Common myeloid progenitor, CD34-positive (primary cell): ENCODE measurements around the gene ANGPT4.

Experiments used
- CTCF ChIA-PET: fragments of 350-600 bp; sonication (Branson Sonifier 250); formaldehyde crosslinking; loops from one replicate; lab custom pipeline; 2021; ENCODE audit warnings: antibody characterized with exemption; lab: Charles Lee
- POLR2A ChIA-PET: fragments of 350-600 bp; sonication (Branson Sonifier 250); formaldehyde crosslinking; loops from one replicate; lab custom pipeline; 2021; ENCODE audit warnings: antibody characterized with exemption; lab: Charles Lee
- DNase-seq, 3 donors: peaks; one replicate each; pipeline versions ENCODE4 v3.0.0 to v3.0.0-alpha.2; 2013
- H3K27ac ChIP-seq, 2 experiments: 1 replicate in 1 of 2; 2 replicates in 1 of 2; pipeline ENCODE4 v1.7.0; 2013; ENCODE audit warnings: inconsistent platforms in 2 of 2, low read length in 2 of 2, mild to moderate bottlenecking in 2 of 2, low read depth in 1 of 2, moderate library complexity in 1 of 2; ENCODE audit not compliant: severe bottlenecking in 2 of 2, insufficient read depth in 1 of 2, poor library complexity in 1 of 2
- H3K27me3 ChIP-seq, 5 experiments: replicated peaks in 2 of 5; 1 replicate in 3 of 5; 2 replicates in 2 of 5; pipeline versions ENCODE4 v1.6.1 to v1.7.0; 2013; ENCODE audit warnings: low read length in 4 of 5, mild to moderate bottlenecking in 2 of 5, moderate library complexity in 2 of 5, inconsistent platforms in 1 of 5; ENCODE audit not compliant: insufficient read depth in 5 of 5, control insufficient read depth in 4 of 5
- H3K36me3 ChIP-seq, 4 experiments: 1 replicate in 2 of 4; 2 replicates in 2 of 4; pipeline versions ENCODE4 v1.6.1 to v1.7.0; 2013; ENCODE audit warnings: low read length in 3 of 4, control low read depth in 1 of 4, mild to moderate bottlenecking in 1 of 4; ENCODE audit not compliant: control insufficient read depth in 4 of 4, insufficient read depth in 4 of 4
- H3K4me1 ChIP-seq, 4 experiments: 1 replicate in 3 of 4; 2 replicates in 1 of 4; pipeline versions ENCODE4 v1.6.1 to v1.7.1; 2013; ENCODE audit warnings: low read length in 3 of 4, mild to moderate bottlenecking in 3 of 4, control low read depth in 1 of 4, inconsistent platforms in 1 of 4, moderate library complexity in 1 of 4; ENCODE audit not compliant: control insufficient read depth in 4 of 4, insufficient read depth in 4 of 4; ENCODE audit errors: control extremely low read depth in 1 of 4
- H3K4me3 ChIP-seq, 7 experiments: 1 replicate in 4 of 7; 2 replicates in 3 of 7; pipeline versions ENCODE4 v1.5.1 to v1.7.0; 2013; ENCODE audit warnings: mild to moderate bottlenecking in 7 of 7, low read length in 6 of 7, moderate library complexity in 6 of 7, inconsistent platforms in 2 of 7, low read depth in 2 of 7, control low read depth in 1 of 7; ENCODE audit not compliant: insufficient read depth in 4 of 7, control insufficient read depth in 1 of 7; ENCODE audit errors: extremely low read depth in 1 of 7
- H3K9me3 ChIP-seq, 5 experiments: 1 replicate in 4 of 5; 2 replicates in 1 of 5; pipeline versions ENCODE4 v1.6.1 to v1.7.1; 2013; ENCODE audit warnings: low read length in 4 of 5, mild to moderate bottlenecking in 2 of 5, inconsistent platforms in 1 of 5, low read depth in 1 of 5, moderate library complexity in 1 of 5; ENCODE audit not compliant: control insufficient read depth in 4 of 5, insufficient read depth in 2 of 5; ENCODE audit errors: control extremely low read depth in 1 of 5
- WGBS: methylation state at CpG from one replicate; pipeline ENCODE4 v1.1.5; 2013; ENCODE audit not compliant: insufficient coverage; 5-methylcytosine and 5-hydroxymethylcytosine counted together

The ANGPT4 gene

DNA sequence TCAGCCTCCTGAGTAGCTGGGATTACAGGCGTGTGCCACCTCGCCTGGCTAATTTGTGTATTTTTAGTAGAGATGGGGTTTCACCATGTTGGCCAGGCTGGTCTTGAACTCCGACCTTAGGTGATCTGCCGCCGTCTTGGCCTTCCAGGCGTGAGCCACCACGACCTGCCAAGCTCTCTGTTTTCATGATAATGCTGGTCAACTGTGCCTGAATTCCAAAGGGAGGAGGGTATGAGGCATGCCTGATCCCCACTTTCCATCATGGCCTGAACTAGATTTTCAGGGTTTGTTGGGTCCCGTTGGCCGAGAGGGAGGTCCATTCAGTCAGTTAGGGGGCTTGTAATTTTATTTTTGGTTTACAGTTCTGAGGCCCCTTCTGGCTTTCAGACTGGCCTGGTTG lies 28.0 kb upstream of the ANGPT4 start:
- DNase-seq, result no peak
- Histone ChIP-seq H3K4me3 (no peak overlapping the region), H3K27me3 (peaks cover 0 to 2% (median 0%) of the 10 kb centered on the region in 5 experiments), H3K27ac (no peak overlapping the region), H3K9me3 (peaks cover 0 to 3% (median 0%) of the 10 kb centered on the region in 5 experiments), H3K4me1 (no peaks in the 10 kb centered on the region), H3K36me3 (no peaks in the 10 kb centered on the region)
- POLR2A ChIA-PET, result no interaction called here
- 91% methylated on average over 6 of the region's 9 CpGs for WGBS
- CTCF ChIA-PET, result interaction anchor here (0.9 to 1.2 kb wide), 2 partner anchors 8 to 11 kb away, joined by 3 read pairs; no protein-coding TSS in a partner anchor

DNA sequence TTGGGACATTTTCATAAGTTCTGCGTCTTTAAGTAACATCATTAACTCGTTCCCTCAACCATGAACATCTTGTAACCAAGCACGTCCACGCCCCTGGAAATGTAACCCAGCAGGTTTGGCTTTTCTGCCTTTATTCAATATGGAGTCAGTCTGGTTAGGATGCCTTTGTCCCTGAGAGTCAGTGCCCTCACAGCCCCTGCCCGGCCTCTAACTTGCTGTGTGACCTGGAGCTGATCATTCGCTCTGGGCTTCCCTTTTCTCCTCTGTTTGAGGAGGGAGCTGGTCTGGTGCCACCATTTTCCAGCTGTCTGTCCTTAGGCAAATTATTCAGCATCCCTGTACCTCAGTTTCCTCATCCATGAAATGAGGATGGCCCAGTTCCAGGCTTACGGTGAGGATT lies 26.5 kb upstream of the ANGPT4 start:
- DNase-seq, result no peak
- H3K4me1 ChIP-seq, result no peaks in the 10 kb centered on the region
- ChIA-PET POLR2A (interaction anchor here (0.6 kb wide), 1 partner anchor 622 kb away, joined by 3 read pairs; no protein-coding TSS in a partner anchor), CTCF (interaction anchor here (0.9 to 1.5 kb wide), 2 partner anchors 13 to 124 kb away, joined by 3 to 5 read pairs; no protein-coding TSS in a partner anchor)
- H3K36me3 ChIP-seq, result no peaks in the 10 kb centered on the region
- H3K4me3 ChIP-seq, result no peak overlapping the region
- WGBS, result 95% methylated on average over 4 of the region's 7 CpGs
- H3K27ac ChIP-seq, result no peak overlapping the region
- peaks cover 0 to under 1% (median 0%) of the 10 kb centered on the region in 5 experiments for H3K9me3 ChIP-seq
- H3K27me3 ChIP-seq, result peaks cover 0 to 2% (median 0%) of the 10 kb centered on the region in 5 experiments

DNA sequence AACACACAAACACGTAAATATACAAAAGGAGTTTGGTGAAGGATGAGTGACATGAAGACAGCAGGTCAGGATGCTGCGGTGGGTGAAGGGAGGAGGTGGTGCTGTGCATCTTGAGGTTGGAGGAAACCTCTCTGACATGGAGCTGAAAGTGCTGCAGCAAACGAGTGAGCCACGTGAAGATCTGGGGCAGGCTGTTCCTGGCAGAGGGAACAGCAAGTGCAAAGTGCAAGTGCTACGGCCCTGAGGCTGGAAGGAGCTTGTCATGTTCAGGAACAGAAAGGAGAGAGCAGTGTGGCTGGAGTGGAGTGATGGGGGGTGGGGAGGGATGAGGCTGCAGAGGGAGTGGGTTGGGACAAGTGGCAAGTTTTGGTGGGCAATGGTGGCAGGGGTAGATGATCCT lies 24.8 kb upstream of the ANGPT4 start:
- 90% methylated on average over 5 of the region's 5 CpGs for WGBS
- CTCF ChIA-PET, result interaction anchor here (0.9 kb wide), 1 partner anchor 15 kb away, joined by 3 read pairs; no protein-coding TSS in a partner anchor
- Histone ChIP-seq H3K36me3 (no peaks in the 10 kb centered on the region), H3K9me3 (no peaks in the 10 kb centered on the region), H3K27me3 (peaks cover 0 to 2% (median 0%) of the 10 kb centered on the region in 5 experiments), H3K4me3 (no peak overlapping the region), H3K4me1 (no peaks in the 10 kb centered on the region), H3K27ac (no peak overlapping the region)
- DNase-seq, result no peak
- POLR2A ChIA-PET, result no interaction called here

DNA sequence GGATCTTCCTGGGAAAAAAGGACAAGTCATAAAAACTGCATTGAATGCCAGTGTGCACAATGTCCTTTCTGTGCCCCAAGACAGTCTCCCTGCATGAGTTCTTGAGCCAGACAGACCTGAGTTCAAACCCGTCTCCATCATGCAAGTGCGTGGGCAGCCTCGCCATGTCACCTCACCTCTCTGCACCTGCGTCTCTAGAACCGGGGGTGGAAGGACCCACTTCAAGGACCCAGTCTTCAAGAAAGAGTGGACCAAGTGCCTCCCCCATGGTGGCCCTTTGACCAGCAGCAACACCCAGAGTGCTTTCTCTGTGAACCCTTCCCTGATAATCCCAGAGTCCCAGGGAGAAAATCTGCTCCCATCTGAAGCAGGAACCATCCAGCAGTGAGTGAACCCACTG lies 23.5 kb upstream of the ANGPT4 start:
- Histone ChIP-seq H3K27ac (no peak overlapping the region), H3K27me3 (peaks cover 0 to 2% (median 0%) of the 10 kb centered on the region in 5 experiments), H3K36me3 (no peaks in the 10 kb centered on the region), H3K9me3 (no peaks in the 10 kb centered on the region), H3K4me3 (no peak overlapping the region), H3K4me1 (no peaks in the 10 kb centered on the region)
- WGBS, result 93% methylated on average over 5 of the region's 5 CpGs
- ChIA-PET POLR2A (no interaction called here), CTCF (no interaction called here)
- no peak for DNase-seq

DNA sequence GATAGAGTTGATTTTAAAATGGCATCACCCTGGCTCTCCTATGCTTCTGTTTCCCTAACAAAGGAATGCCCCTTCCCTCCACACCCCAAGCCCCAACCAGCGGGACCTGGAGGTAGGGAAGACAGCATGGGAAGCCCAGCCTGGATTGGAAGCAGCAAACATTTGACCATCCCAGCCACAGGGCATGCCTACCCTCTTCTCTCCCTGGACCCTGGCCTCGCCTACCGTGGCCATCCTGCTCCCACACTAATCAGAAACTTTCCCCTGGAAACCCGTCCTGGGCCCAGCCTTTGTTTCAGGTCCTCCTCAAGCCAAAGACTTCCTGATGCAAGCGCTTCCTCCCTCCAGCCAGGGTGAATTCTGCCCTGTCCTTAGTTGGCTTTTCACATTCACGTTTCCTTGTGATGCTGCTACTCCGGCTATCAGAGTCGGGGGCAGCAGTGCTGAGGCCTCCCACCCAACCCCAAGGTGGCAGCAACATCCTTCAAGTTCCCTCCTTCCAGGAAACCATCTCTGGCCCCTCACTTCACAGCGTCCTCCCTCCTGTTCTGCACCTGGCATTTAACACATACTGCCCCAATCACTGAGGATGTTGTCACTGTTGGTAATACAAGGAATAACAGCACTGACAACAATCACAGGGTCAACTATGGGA lies 18.2 kb upstream of the ANGPT4 start:
- CTCF ChIA-PET, result interaction anchor here (1.6 kb wide), 1 partner anchor 22 kb away, joined by 8 read pairs; no protein-coding TSS in a partner anchor

DNA sequence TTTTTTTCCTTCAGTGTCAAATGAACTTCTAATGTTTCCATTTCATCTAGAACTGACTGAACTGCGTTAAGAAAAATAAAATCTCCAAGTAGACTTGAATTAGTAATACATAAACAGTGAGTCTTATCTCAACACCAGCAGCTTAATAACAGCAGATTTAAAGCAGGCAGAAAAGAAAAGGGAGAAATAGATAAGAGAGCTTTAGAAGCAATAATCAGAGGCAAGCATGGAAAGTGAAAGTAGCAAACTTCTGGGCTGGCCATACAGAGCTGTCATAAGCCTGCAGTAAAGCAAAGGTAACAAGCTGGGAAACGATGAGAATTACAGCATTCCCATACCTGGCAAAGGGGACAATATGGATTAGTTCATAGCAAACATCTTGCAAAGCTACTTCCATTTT lies 16.9 kb upstream of the ANGPT4 start:
- 86% methylated on average over 1 of the region's 2 CpGs for WGBS
- peak in 1 of 3 donors; percentile 28 for DNase-seq
- Histone ChIP-seq H3K27ac (no peak overlapping the region), H3K4me1 (no peaks in the 10 kb centered on the region), H3K27me3 (no peaks in the 10 kb centered on the region), H3K9me3 (peaks cover 0 to 13% (median 8%) of the 10 kb centered on the region in 5 experiments), H3K36me3 (no peaks in the 10 kb centered on the region), H3K4me3 (no peak overlapping the region)
- ChIA-PET POLR2A (no interaction called here), CTCF (interaction anchor here (0.7 to 1.6 kb wide), 2 partner anchors 24 to 42 kb away, joined by 3 to 8 read pairs; no protein-coding TSS in a partner anchor)

More for the DNA sequence above, 18.2 kb upstream of the ANGPT4 start:
- no peaks in the 10 kb centered on the region for H3K36me3 ChIP-seq
- H3K27me3 ChIP-seq, result peaks cover 0 to 2% (median 0%) of the 10 kb centered on the region in 5 experiments
- no peak overlapping the region for H3K4me3 ChIP-seq
- DNase-seq, result no peak
- POLR2A ChIA-PET, result no interaction called here
- peaks cover 0 to 13% (median 8%) of the 10 kb centered on the region in 5 experiments for H3K9me3 ChIP-seq
- H3K27ac ChIP-seq, result no peak overlapping the region
- H3K4me1 ChIP-seq, result no peaks in the 10 kb centered on the region
- WGBS, result 89% methylated on average over 8 of the region's 9 CpGs

DNA sequence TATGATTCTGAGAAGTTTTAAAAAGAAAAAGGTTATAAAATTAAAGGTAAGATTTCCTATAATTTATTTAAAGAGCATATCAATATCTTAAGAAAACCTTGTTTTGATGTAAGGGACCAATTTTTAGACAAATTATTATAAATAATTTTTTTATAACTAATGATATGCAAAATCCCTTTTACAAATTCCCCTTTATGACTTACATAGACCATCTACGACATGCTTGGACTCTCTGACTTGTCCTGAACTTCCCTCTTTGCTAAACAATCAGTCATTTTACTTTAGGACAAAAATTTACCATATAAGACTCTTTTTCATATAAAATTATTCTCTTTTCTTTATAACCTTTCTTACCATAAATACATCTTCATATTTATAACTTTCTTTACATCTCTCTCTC lies 15.3 kb upstream of the ANGPT4 start:
- peak in 2 of 3 donors; percentile 21 to 27 for DNase-seq
- CTCF ChIA-PET, result no interaction called here
- POLR2A ChIA-PET, result no interaction called here
- no peak overlapping the region for H3K27ac ChIP-seq
- no peaks in the 10 kb centered on the region for H3K4me1 ChIP-seq
- H3K36me3 ChIP-seq, result no peaks in the 10 kb centered on the region
- H3K4me3 ChIP-seq, result no peak overlapping the region
- H3K27me3 ChIP-seq, result no peaks in the 10 kb centered on the region
- peaks cover 0 to 13% (median 8%) of the 10 kb centered on the region in 5 experiments for H3K9me3 ChIP-seq
- WGBS, result no CpG with 5 or more reads among the region's 1 CpG
